HG03159 (cell line): Measurements from ENCODE around the gene MIF4GD.
A peak's percentile ranks its signal among the peaks of the same experiment; 100 is the strongest.
"Not testable (repeated sequence)": the region's sequence is repeated elsewhere in the genome, so short reads cannot be mapped to it uniquely, and the experiment has no call there.

Experiments
- ATAC-seq: cut with Tn5 transposase; IDR thresholded peaks from one replicate; pipeline ENCODE4 v1.9.1; 2021; ENCODE audit warnings: mild to moderate bottlenecking, moderate library complexity; ENCODE audit not compliant: unreplicated experiment

Gene MIF4GD

GRCh38 chr17:75288770-75289114 lies 17.7 kb upstream of the MIF4GD start:
- peak; percentile 8 for ATAC-seq

GRCh38 chr17:75288359-75288758 lies 17.3 kb upstream of the MIF4GD start:
- no peak for ATAC-seq

- no peak for ATAC-seq
Measured at GRCh38 chr17:75287221-75287620, 16.2 kb upstream of the MIF4GD start.

GRCh38 chr17:75285123-75285522 lies 14.1 kb upstream of the MIF4GD start:
- no peak for ATAC-seq

- not testable (repeated sequence) for ATAC-seq
Measured at GRCh38 chr17:75280189-75280588, 9.2 kb upstream of the MIF4GD start.

- ATAC-seq, result no peak
Measured at GRCh38 chr17:75277664-75278071, 6.6 kb upstream of the MIF4GD start.

GRCh38 chr17:75273977-75274708 lies 3.1 kb upstream of the MIF4GD start:
- no peak for ATAC-seq

- no peak for ATAC-seq
Measured at GRCh38 chr17:75272848-75273184, 1.8 kb upstream of the MIF4GD start.

GRCh38 chr17:75271955-75272847 lies 1.2 kb upstream of the MIF4GD start:
- ATAC-seq, result no peak

- ATAC-seq, result peak; percentile 57
Measured at GRCh38 chr17:75271233-75271954, 363 bp upstream of the MIF4GD start.

GRCh38 chr17:75270218-75270965 lies 639 bp downstream of the MIF4GD start:
- ATAC-seq, result peak; percentile 38

GRCh38 chr17:75269844-75270217 lies 1.2 kb downstream of the MIF4GD start:
- no peak for ATAC-seq

GRCh38 chr17:75267411-75268232 lies 3.4 kb downstream of the MIF4GD start:
- no peak for ATAC-seq

- no peak for ATAC-seq
Measured at GRCh38 chr17:75267153-75267410, 3.9 kb downstream of the MIF4GD start.

GRCh38 chr17:75266316-75267152 lies 4.5 kb downstream of the MIF4GD start:
- ATAC-seq, result no peak

- ATAC-seq, result no peak
Measured at GRCh38 chr17:75265614-75266315, 5.3 kb downstream of the MIF4GD start.

GRCh38 chr17:75263055-75263454 lies 8.0 kb downstream of the MIF4GD start:
- no peak for ATAC-seq

- peak; percentile 10 for ATAC-seq
Measured at GRCh38 chr17:75262112-75262606, 8.9 kb downstream of the MIF4GD start.
